H9 (cell line): ENCODE data around the gene FN1. TPM values are rescaled to one million over a fixed set of nuclear protein-coding genes. Genes with fewer than 3 reads are reported as not detected.

Experiments
- DNase-seq: peaks from one replicate; pipeline ENCODE4 v3.0.0-alpha.2; 2017
- H2AFZ ChIP-seq: one replicate; pipeline ENCODE4 v1.6.1; 2013; ENCODE audit warnings: mild to moderate bottlenecking, low read length, control low read depth, moderate library complexity
- H2AK5ac ChIP-seq: 2 replicates; pipeline ENCODE4 v1.6.1; 2013; ENCODE audit warnings: low read length, control low read depth, mixed read lengths; ENCODE audit not compliant: insufficient read length
- H2BK120ac ChIP-seq: one replicate; pipeline ENCODE4 v1.6.1; 2013; ENCODE audit warnings: low read depth, mild to moderate bottlenecking, low read length, control low read depth, inconsistent platforms; ENCODE audit not compliant: poor library complexity, severe bottlenecking
- H2BK12ac ChIP-seq: 2 replicates; pipeline ENCODE4 v1.6.1; 2013; ENCODE audit warnings: low read length, control low read depth, mixed read lengths, low read depth; ENCODE audit not compliant: insufficient read length
- H2BK15ac ChIP-seq: 2 replicates; pipeline ENCODE4 v1.6.1; 2013; ENCODE audit warnings: low read depth, low read length, control low read depth
- H2BK20ac ChIP-seq: one replicate; pipeline ENCODE4 v1.6.1; 2013; ENCODE audit warnings: low read depth, mild to moderate bottlenecking, low read length, control low read depth, inconsistent platforms; ENCODE audit not compliant: poor library complexity, severe bottlenecking
- H2BK5ac ChIP-seq: 2 replicates; pipeline ENCODE4 v1.6.1; 2013; ENCODE audit warnings: low read length, control low read depth, mixed read lengths; ENCODE audit not compliant: insufficient read length
- H3K14ac ChIP-seq: 2 replicates; pipeline ENCODE4 v1.6.1; 2013; ENCODE audit warnings: low read length, control low read depth; ENCODE audit not compliant: insufficient read depth
- H3K18ac ChIP-seq: 2 replicates; pipeline ENCODE4 v1.6.1; 2013; ENCODE audit warnings: low read depth, mild to moderate bottlenecking, mixed read lengths, low read length, control low read depth; ENCODE audit not compliant: insufficient read length
- H3K23ac ChIP-seq: 2 replicates; pipeline ENCODE4 v1.6.1; 2013; ENCODE audit warnings: low read length, control low read depth, mixed read lengths, low read depth; ENCODE audit not compliant: insufficient read length
- H3K23me2 ChIP-seq: 2 replicates; pipeline ENCODE4 v1.6.1; 2013; ENCODE audit warnings: low read depth, mild to moderate bottlenecking, mixed read lengths, low read length, control low read depth; ENCODE audit not compliant: insufficient read length, poor library complexity, severe bottlenecking
- H3K27ac ChIP-seq: 2 replicates; pipeline ENCODE4 v1.5.1; 2013; ENCODE audit warnings: low read length, control low read depth, mixed read lengths, low read depth; ENCODE audit not compliant: insufficient read length
- H3K27me3 ChIP-seq: 2 replicates; pipeline ENCODE4 v1.6.1; 2013; ENCODE audit warnings: low read length, control low read depth, inconsistent platforms; ENCODE audit not compliant: insufficient read depth
- H3K4ac ChIP-seq: 2 replicates; pipeline ENCODE4 v1.6.1; 2013; ENCODE audit warnings: low read depth, mild to moderate bottlenecking, control low read depth, inconsistent platforms, low read length, moderate library complexity
- H3K4me1 ChIP-seq: 2 replicates; pipeline ENCODE4 v1.6.1; 2013; ENCODE audit warnings: low read length, control low read depth, inconsistent platforms; ENCODE audit not compliant: insufficient read depth
- H3K4me2 ChIP-seq: 2 replicates; pipeline ENCODE4 v1.6.1; 2013; ENCODE audit warnings: low read length, control low read depth, mixed read lengths; ENCODE audit not compliant: insufficient read length, insufficient read depth
- H3K56ac ChIP-seq: 2 replicates; pipeline ENCODE4 v1.6.1; 2013; ENCODE audit warnings: low read depth, mild to moderate bottlenecking, mixed read lengths, low read length, control low read depth; ENCODE audit not compliant: insufficient read length
- H3K79me1 ChIP-seq: 2 replicates; pipeline ENCODE4 v1.6.1; 2013; ENCODE audit warnings: low read depth, mild to moderate bottlenecking, moderate library complexity, low read length, control low read depth, inconsistent platforms; ENCODE audit not compliant: insufficient read depth, poor library complexity, severe bottlenecking
- H3K79me2 ChIP-seq: 2 replicates; pipeline ENCODE4 v1.6.1; 2013; ENCODE audit warnings: low read length, control low read depth, inconsistent platforms; ENCODE audit not compliant: insufficient read depth
- H3K9ac ChIP-seq: 2 replicates; pipeline ENCODE4 v1.6.1; 2013; ENCODE audit warnings: low read length, control low read depth, mixed read lengths; ENCODE audit not compliant: insufficient read length; ENCODE audit errors: extremely low read depth
- H3K9me3 ChIP-seq: one replicate; pipeline ENCODE4 v1.6.1; 2013; ENCODE audit warnings: low read depth, low read length, inconsistent platforms; ENCODE audit not compliant: control insufficient read depth
- H3T11ph ChIP-seq: one replicate; pipeline ENCODE4 v1.6.1; 2013; ENCODE audit warnings: mild to moderate bottlenecking, low read length, control low read depth, inconsistent platforms
- H4K20me1 ChIP-seq: one replicate; pipeline ENCODE4 v1.6.1; 2013; ENCODE audit not compliant: control insufficient read depth, insufficient read length, insufficient read depth
- H4K5ac ChIP-seq: 2 replicates; pipeline ENCODE4 v1.6.1; 2013; ENCODE audit warnings: low read depth, mild to moderate bottlenecking, mixed read lengths, low read length, control low read depth; ENCODE audit not compliant: insufficient read length
- H4K8ac ChIP-seq: replicated peaks from 2 replicates; pipeline ENCODE4 v1.6.1; 2013; ENCODE audit warnings: low read length, control low read depth, mixed read lengths, low read depth; ENCODE audit not compliant: insufficient read length
- H4K91ac ChIP-seq: 2 replicates; pipeline ENCODE4 v1.6.1; 2013; ENCODE audit warnings: low read depth, mild to moderate bottlenecking, moderate library complexity, mixed read lengths, low read length, control low read depth; ENCODE audit not compliant: insufficient read length
- H3K27ac Mint-ChIP-seq, 3 experiments: 2 replicates in 2 of 3; 3 replicates in 1 of 3; pipeline ENCODE4 v1.8.0; 2020 to 2021; ENCODE audit warnings: mixed read lengths in 3 of 3, mild to moderate bottlenecking in 1 of 3, moderate library complexity in 1 of 3
- H3K27me3 Mint-ChIP-seq: 2 replicates; pipeline ENCODE4 v1.8.0; 2021; ENCODE audit warnings: low read depth, mild to moderate bottlenecking, moderate library complexity, mixed read lengths
- H3K36me3 Mint-ChIP-seq, 3 experiments: 2 replicates in 2 of 3; 3 replicates in 1 of 3; pipeline ENCODE4 v1.8.0; 2020 to 2021; ENCODE audit warnings: low read depth in 3 of 3, mixed read lengths in 3 of 3; ENCODE audit not compliant: insufficient read depth in 1 of 3
- H3K4me1 Mint-ChIP-seq, 2 experiments: 2 replicates each; pipeline ENCODE4 v1.8.0; 2020; ENCODE audit warnings: mixed read lengths in 2 of 2
- H3K4me3 Mint-ChIP-seq, 2 experiments: 2 replicates in 1 of 2; 3 replicates in 1 of 2; pipeline ENCODE4 v1.8.0; 2020 to 2021; ENCODE audit warnings: mild to moderate bottlenecking in 2 of 2, mixed read lengths in 2 of 2, moderate library complexity in 1 of 2
- H3K9me3 Mint-ChIP-seq, 2 experiments: 2 replicates in 1 of 2; 3 replicates in 1 of 2; pipeline ENCODE4 v1.8.0; 2020; ENCODE audit warnings: mild to moderate bottlenecking in 2 of 2, mixed read lengths in 2 of 2, moderate library complexity in 1 of 2
- WGBS: extraction: QIAGEN DNeasy Blood & Tissue Kit; methylation state at CpG from one replicate; pipeline ENCODE4 v1.1.7; 2013; ENCODE audit warnings: missing lambda C conversion rate, low lambda C conversion rate, mixed read lengths; ENCODE audit not compliant: insufficient read length; ENCODE audit errors: extremely low coverage; 5-methylcytosine and 5-hydroxymethylcytosine counted together
- total RNA-seq: library from RNA; stranded (reverse); gene quantifications from 2 replicates; pipeline ENCODE4 v1.2.1, GENCODE V29; 2021
- TF ChIP-seq, protein P1 (sequence below): fragments of 200-600 bp; sonication (generic); conservative IDR thresholded peaks from 3 replicates; pipeline ENCODE4 v1.8.0; 2021; ENCODE audit warnings: antibody characterized with exemption, mild to moderate bottlenecking

Gene FN1
- total RNA-seq, 1 experiment from 2014 or later: 56.0 TPM

DNA sequence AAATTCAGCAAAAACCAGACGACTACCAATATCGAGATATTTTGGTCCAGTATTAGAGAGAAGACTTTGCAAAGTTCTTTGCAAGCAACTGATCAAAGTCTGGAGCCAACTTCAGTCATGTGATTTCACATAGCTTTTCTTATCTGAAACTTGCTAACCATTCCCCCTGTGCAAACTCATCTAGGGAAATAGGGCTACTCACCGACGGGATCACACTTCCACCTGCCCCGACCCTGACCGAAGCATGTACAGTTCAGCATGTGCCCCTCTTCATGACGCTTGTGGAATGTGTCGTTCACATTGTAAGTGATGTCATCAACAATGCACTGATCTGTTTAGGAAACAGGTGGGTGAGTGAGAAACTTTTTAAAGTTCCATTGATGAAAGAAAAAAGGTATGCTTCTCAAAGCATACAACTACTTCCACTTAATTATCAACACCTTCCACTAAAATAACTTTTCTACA, 15.4 kb downstream of the FN1 start:
- Histone ChIP-seq H4K91ac (no peak overlapping the region), H3K56ac (no peak overlapping the region), H3K23me2 (no peaks in the 10 kb centered on the region), H2BK20ac (no peak overlapping the region), H2BK120ac (no peak overlapping the region), H2BK12ac (no peak overlapping the region), H3K23ac (no peak overlapping the region), H3K79me1 (no peaks in the 10 kb centered on the region), H3K9ac (no peak overlapping the region), H2BK15ac (no peak overlapping the region), H3T11ph (no peak overlapping the region), H4K8ac (no peak overlapping the region), H3K18ac (no peak overlapping the region), H3K4me1 (no peaks in the 10 kb centered on the region), H3K9me3 (no peaks in the 10 kb centered on the region), H2BK5ac (no peak overlapping the region), H3K79me2 (no peaks in the 10 kb centered on the region), H3K14ac (no peak overlapping the region), H2AFZ (no peak overlapping the region), H3K27ac (no peak overlapping the region), H4K20me1 (no peaks in the 10 kb centered on the region), H3K4ac (no peak overlapping the region), H2AK5ac (no peak overlapping the region), H3K4me2 (no peak overlapping the region), H3K27me3 (no peaks in the 10 kb centered on the region), H4K5ac (no peak overlapping the region)
- no peak for DNase-seq
- no CpG with 5 or more reads among the region's 8 CpGs for WGBS
- Mint-ChIP-seq H3K27me3 (no peaks in the 10 kb centered on the region), H3K36me3 (peaks cover 4 to 28% (median 5%) of the 10 kb centered on the region in 3 experiments; a peak in 5 of 7 replicates), H3K9me3 (no peaks in the 10 kb centered on the region), H3K4me1 (no peaks in the 10 kb centered on the region), H3K4me3 (no peak overlapping the region), H3K27ac (no peak overlapping the region)
- TF ChIP-seq, protein P1, sequence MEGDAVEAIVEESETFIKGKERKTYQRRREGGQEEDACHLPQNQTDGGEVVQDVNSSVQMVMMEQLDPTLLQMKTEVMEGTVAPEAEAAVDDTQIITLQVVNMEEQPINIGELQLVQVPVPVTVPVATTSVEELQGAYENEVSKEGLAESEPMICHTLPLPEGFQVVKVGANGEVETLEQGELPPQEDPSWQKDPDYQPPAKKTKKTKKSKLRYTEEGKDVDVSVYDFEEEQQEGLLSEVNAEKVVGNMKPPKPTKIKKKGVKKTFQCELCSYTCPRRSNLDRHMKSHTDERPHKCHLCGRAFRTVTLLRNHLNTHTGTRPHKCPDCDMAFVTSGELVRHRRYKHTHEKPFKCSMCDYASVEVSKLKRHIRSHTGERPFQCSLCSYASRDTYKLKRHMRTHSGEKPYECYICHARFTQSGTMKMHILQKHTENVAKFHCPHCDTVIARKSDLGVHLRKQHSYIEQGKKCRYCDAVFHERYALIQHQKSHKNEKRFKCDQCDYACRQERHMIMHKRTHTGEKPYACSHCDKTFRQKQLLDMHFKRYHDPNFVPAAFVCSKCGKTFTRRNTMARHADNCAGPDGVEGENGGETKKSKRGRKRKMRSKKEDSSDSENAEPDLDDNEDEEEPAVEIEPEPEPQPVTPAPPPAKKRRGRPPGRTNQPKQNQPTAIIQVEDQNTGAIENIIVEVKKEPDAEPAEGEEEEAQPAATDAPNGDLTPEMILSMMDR: no peak
